Loucy (cell line): ENCODE measurements around the gene YBX3.

Experiments
- H2AFZ ChIP-seq: fragments of 200-600 bp; sonication (generic); 2 replicates; pipeline ENCODE4 v1.6.0; 2016; ENCODE audit warnings: antibody characterized with exemption, mild to moderate bottlenecking, low read length, moderate library complexity
- H3F3A ChIP-seq: fragments of 200-600 bp; 2 replicates; pipeline ENCODE4 v1.6.0; 2016; ENCODE audit warnings: antibody characterized with exemption, low read depth, mild to moderate bottlenecking
- H3K27me3 ChIP-seq: fragments of 200-600 bp; sonication (generic); 2 replicates; pipeline ENCODE4 v1.6.1; 2014; ENCODE audit warnings: low read length, mild to moderate bottlenecking; ENCODE audit not compliant: insufficient read depth, poor library complexity, severe bottlenecking
- H3K36me3 ChIP-seq: fragments of 200-600 bp; sonication (generic); 2 replicates; pipeline ENCODE4 v1.6.1; 2016; ENCODE audit warnings: low read length; ENCODE audit not compliant: insufficient read depth
- H3K4me1 ChIP-seq: fragments of 200-600 bp; sonication (generic); 2 replicates; pipeline ENCODE4 v1.5.1; 2014; ENCODE audit warnings: low read length, mild to moderate bottlenecking; ENCODE audit not compliant: insufficient read depth, poor library complexity, severe bottlenecking
- H3K4me2 ChIP-seq: fragments of 200-600 bp; sonication (generic); 2 replicates; pipeline ENCODE4 v1.6.0; 2014; ENCODE audit warnings: antibody characterized with exemption, low read length, low read depth, mild to moderate bottlenecking; ENCODE audit not compliant: poor library complexity, severe bottlenecking
- H3K4me3 ChIP-seq: fragments of 200-600 bp; sonication (generic); 2 replicates; pipeline ENCODE4 v1.5.1; 2014; ENCODE audit warnings: low read length, mild to moderate bottlenecking, mixed read lengths; ENCODE audit not compliant: poor library complexity, severe bottlenecking
- H3K79me2 ChIP-seq: fragments of 200-600 bp; sonication (generic); 2 replicates; pipeline ENCODE4 v1.6.1; 2014; ENCODE audit warnings: low read length; ENCODE audit not compliant: insufficient read depth
- H3K9ac ChIP-seq: fragments of 200-600 bp; sonication (generic); 2 replicates; pipeline ENCODE4 v1.6.0; 2014; ENCODE audit warnings: mild to moderate bottlenecking, low read depth, low read length, moderate library complexity; ENCODE audit not compliant: poor library complexity, severe bottlenecking
- H3K9me2 ChIP-seq: fragments of 200-600 bp; sonication (generic); replicated peaks from 2 replicates; pipeline ENCODE4 v1.6.1; 2016; ENCODE audit warnings: low read depth, low read length, mixed read lengths
- H3K9me3 ChIP-seq: fragments of 200-600 bp; sonication (generic); 2 replicates; pipeline ENCODE4 v1.6.1; 2014; ENCODE audit warnings: mild to moderate bottlenecking, antibody characterized with exemption, low read length, low read depth; ENCODE audit not compliant: insufficient read depth
- H4K20me1 ChIP-seq: fragments of 200-600 bp; sonication (generic); 2 replicates; pipeline ENCODE4 v1.6.0; 2014; ENCODE audit warnings: antibody characterized with exemption, low read length, mild to moderate bottlenecking; ENCODE audit not compliant: insufficient read depth, poor library complexity, severe bottlenecking
- EZH2phosphoT487 ChIP-seq: fragments of 200-600 bp; IDR thresholded peaks from 2 replicates; pipeline ENCODE4 v1.6.1; 2018; ENCODE audit warnings: antibody characterized with exemption, mild to moderate bottlenecking, moderate library complexity, borderline replicate concordance
- TF ChIP-seq, protein P1 (sequence below): fragments of 200-600 bp; sonication (generic); conservative IDR thresholded peaks from 2 replicates; pipeline ENCODE4 v1.5.1; 2014; ENCODE audit warnings: mild to moderate bottlenecking, antibody characterized with exemption, low read length

The YBX3 gene

DNA sequence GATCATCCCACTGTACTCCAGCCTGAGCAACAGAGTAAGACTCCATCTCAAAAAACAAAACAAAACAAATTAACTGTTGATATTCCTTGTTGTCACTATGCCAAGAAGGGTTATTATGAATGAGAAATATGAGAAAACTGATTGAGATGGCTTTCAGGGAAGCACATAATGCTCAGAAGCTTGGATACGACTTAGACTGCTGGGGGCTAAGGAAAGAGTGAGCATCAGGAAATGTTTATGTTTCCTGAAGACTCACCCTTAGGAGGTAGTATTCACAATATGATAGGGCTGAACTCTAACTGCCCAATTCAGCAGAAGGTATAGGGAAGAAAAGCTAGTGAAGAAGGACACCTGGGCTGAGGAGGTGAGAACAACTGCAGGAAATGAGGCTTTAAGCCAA, 55.5 kb downstream of the YBX3 start:
- no peaks in the 10 kb centered on the region for H3K36me3 ChIP-seq
- H3K4me2 ChIP-seq, result peak overlapping the region; percentile 71
- TF ChIP-seq EZH2phosphoT487, result no peak
- TF ChIP-seq, protein P1, sequence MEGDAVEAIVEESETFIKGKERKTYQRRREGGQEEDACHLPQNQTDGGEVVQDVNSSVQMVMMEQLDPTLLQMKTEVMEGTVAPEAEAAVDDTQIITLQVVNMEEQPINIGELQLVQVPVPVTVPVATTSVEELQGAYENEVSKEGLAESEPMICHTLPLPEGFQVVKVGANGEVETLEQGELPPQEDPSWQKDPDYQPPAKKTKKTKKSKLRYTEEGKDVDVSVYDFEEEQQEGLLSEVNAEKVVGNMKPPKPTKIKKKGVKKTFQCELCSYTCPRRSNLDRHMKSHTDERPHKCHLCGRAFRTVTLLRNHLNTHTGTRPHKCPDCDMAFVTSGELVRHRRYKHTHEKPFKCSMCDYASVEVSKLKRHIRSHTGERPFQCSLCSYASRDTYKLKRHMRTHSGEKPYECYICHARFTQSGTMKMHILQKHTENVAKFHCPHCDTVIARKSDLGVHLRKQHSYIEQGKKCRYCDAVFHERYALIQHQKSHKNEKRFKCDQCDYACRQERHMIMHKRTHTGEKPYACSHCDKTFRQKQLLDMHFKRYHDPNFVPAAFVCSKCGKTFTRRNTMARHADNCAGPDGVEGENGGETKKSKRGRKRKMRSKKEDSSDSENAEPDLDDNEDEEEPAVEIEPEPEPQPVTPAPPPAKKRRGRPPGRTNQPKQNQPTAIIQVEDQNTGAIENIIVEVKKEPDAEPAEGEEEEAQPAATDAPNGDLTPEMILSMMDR, result no peak
- peak overlapping the region; percentile 24 for H3K4me3 ChIP-seq
- H3K9me2 ChIP-seq, result no peaks in the 10 kb centered on the region
- peaks cover under 1% of the 10 kb centered on the region; the same call in 1 of the 2 replicates for H3F3A ChIP-seq
- H3K79me2 ChIP-seq, result peaks cover 29% of the 10 kb centered on the region; the same call in 1 of the 2 replicates
- H3K4me1 ChIP-seq, result peaks cover 47% of the 10 kb centered on the region
- peak overlapping the region; percentile 46 for H3K9ac ChIP-seq
- no peaks in the 10 kb centered on the region for H3K27me3 ChIP-seq
- no peaks in the 10 kb centered on the region for H4K20me1 ChIP-seq
- H2AFZ ChIP-seq, result no peak overlapping the region
- H3K9me3 ChIP-seq, result no peaks in the 10 kb centered on the region

DNA sequence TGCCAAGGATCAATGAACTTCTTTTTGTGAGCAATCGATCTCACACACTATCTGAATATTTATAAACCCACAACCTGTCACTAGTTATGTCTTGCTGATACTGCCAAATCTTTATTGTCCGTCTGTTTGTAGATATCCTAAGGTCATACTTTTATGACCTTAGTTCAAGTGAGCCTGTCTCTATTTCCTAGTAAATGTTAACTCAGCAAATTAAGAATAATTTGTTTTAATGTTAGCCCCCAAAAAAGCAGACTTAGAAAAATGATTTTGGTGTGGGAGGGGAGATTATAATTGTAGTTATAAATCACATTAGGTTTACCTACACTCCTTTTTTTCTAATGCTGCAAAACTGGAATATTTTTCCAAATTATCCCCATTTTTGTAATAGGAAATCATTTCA, 58.6 kb downstream of the YBX3 start:
- H2AFZ ChIP-seq, result no peak overlapping the region
- H3F3A ChIP-seq, result no peaks in the 10 kb centered on the region
- no peak overlapping the region for H3K4me3 ChIP-seq
- peaks cover 11% of the 10 kb centered on the region; the same call in 1 of the 2 replicates for H3K79me2 ChIP-seq
- no peaks in the 10 kb centered on the region for H3K9me2 ChIP-seq
- TF ChIP-seq, protein P1, result no peak
- TF ChIP-seq EZH2phosphoT487, result no peak
- no peak overlapping the region for H3K4me2 ChIP-seq
- H3K27me3 ChIP-seq, result no peaks in the 10 kb centered on the region
- H3K4me1 ChIP-seq, result peaks cover 33% of the 10 kb centered on the region
- no peaks in the 10 kb centered on the region for H3K9me3 ChIP-seq
- H3K36me3 ChIP-seq, result no peaks in the 10 kb centered on the region
- H4K20me1 ChIP-seq, result no peaks in the 10 kb centered on the region
- no peak overlapping the region for H3K9ac ChIP-seq

DNA sequence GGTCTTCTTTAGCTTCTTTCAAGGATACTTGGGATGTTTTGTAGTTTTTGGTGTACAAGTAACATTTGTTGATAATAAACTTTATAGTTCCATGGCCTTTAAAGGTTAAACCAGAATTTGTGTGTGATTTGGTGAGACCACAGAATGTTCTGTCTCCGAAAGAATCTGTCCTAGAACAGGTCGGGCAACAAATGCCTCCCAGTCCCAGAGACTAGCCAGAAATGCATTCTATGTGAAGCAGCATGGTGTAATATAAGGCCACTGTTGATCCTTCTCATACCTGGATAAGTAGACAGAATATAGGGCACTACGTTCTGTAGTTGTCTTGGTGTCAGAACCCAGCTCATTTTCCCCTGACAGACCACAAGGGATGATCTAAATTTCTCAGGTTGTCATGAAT, 59.3 kb downstream of the YBX3 start:
- peaks cover 7% of the 10 kb centered on the region; the same call in 1 of the 2 replicates for H3K79me2 ChIP-seq
- H3K4me1 ChIP-seq, result peaks cover 29% of the 10 kb centered on the region
- H2AFZ ChIP-seq, result no peak overlapping the region
- H3K36me3 ChIP-seq, result no peaks in the 10 kb centered on the region
- TF ChIP-seq, protein P1, result no peak
- TF ChIP-seq EZH2phosphoT487, result no peak
- H3K9me2 ChIP-seq, result no peaks in the 10 kb centered on the region
- no peak overlapping the region for H3K9ac ChIP-seq
- H3F3A ChIP-seq, result no peaks in the 10 kb centered on the region
- no peaks in the 10 kb centered on the region for H4K20me1 ChIP-seq
- no peaks in the 10 kb centered on the region for H3K27me3 ChIP-seq
- no peak overlapping the region for H3K4me3 ChIP-seq
- no peak overlapping the region for H3K4me2 ChIP-seq
- no peaks in the 10 kb centered on the region for H3K9me3 ChIP-seq
